GM23248 (cell line): Measurements from ENCODE around the gene TOM1.

ENCODE experiments used
- EZH2 ChIP-seq: fragments of 200-600 bp; sonication (generic); IDR thresholded peaks from 2 replicates; pipeline ENCODE4 v1.6.1; 2018; ENCODE audit warnings: antibody characterized with exemption, mild to moderate bottlenecking; ENCODE audit not compliant: insufficient read depth, poor library complexity, severe bottlenecking
- EZH2phosphoT487 ChIP-seq: fragments of 200-600 bp; sonication (generic); IDR thresholded peaks from 2 replicates; pipeline ENCODE4 v1.6.1; 2018; ENCODE audit warnings: antibody characterized with exemption, moderate library complexity, mild to moderate bottlenecking, low read depth; ENCODE audit not compliant: insufficient read depth

- TF ChIP-seq EZH2 (no peak), EZH2phosphoT487 (no peak)
Measured at GRCh38 chr22:35301372-35301874, 1.7 kb downstream of the TOM1 start.
